HG03103 (cell line): ENCODE results near the gene ROBO2.

Source experiments
- ATAC-seq: cut with Tn5 transposase; IDR thresholded peaks from one replicate; pipeline ENCODE4 v1.9.1; 2021; ENCODE audit warnings: low read depth; ENCODE audit not compliant: unreplicated experiment

The ROBO2 gene

DNA sequence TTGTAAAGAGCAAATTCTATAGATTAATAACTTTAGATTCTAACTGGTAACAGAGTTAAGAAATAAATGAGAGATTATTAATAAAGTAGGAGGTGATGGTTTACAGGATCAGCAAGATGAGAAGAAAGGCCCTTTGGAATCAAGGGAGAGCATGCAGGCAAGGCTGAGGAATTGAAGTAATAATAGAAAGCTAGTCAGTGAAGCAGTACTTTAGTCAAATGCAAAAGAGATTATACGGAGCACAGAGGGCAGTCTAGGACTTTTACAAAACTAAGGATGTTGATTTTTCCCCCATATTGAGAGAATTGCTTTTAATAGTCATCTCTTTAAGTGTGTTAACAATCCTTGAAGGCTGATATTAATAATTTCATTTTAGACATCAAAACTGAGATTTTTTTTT, 146.4 kb downstream of the ROBO2 start:
- no peak for ATAC-seq

DNA sequence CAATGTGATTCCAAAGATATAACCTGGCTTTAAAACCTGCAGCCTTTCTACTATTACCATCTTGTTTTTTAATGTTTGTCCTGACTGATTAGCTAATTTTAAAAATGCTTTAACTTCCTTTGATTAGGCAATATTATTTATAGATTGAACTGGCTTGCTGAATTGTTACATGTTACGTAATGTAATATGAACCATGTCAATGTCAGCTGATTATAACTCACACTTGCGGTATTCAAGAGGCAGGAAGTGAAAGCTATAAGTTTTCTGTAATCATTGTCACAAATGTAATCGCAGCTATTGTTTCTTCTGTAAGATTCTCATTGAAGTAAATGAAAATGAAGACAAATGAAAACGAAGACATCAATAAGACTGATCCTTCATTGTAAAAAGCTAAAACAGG, 146.8 kb downstream of the ROBO2 start:
- ATAC-seq = no peak

DNA sequence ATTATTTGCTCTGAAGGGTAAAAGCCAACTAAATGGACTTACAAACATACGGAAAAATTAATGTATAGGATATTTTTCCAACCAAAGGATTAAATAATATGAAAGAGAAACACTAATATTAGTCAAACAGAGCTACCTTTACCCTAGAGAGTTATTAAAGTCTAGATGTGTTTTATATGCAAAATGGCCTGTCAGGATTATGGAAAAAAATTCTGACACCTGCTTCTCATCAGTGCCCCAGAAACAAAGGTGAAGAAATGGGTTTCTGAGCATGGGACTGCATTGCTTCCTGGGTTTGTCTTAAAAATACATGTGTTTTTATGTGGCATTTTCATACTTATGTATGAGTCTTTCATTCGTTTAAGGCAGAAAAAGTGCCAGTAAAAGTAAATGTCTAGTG, 148.3 kb downstream of the ROBO2 start:
- ATAC-seq = no peak

DNA sequence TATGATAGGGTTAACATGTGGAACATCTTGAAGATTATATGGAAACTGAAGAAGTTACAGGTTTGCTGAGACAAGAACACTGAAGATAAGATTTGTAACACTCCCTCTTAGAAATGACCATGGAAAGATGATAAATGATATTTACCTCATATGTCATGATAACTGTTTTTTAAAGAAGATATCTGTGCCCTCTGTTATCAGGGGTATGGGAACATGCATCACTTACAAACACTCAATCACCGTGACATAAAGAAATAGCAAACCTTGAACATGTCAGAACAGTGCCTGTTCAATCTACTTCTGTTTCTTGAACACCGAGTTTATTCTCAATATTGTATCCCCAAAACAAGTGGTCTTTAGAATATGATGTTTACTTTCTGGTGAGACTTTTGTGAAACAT, 149.4 kb downstream of the ROBO2 start:
- no peak for ATAC-seq

DNA sequence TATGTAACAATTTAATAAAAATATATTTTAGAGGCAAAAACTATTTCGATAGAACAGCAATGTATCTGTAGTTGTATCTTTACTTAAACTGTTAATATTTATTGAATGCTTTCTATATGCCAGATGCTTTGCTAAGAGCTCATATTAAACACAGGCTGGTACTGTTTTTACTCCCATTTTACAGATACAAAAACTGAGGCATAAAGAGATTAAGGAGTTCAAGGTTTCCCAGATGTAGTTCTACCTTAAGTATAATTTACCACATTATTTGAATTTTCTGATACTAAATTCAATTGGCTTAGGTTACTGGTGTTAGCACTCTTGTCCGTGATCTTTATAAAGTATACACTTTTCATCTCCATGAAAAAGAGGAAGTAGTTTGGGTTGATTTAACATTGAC, 149.8 kb downstream of the ROBO2 start:
- ATAC-seq = no peak

DNA sequence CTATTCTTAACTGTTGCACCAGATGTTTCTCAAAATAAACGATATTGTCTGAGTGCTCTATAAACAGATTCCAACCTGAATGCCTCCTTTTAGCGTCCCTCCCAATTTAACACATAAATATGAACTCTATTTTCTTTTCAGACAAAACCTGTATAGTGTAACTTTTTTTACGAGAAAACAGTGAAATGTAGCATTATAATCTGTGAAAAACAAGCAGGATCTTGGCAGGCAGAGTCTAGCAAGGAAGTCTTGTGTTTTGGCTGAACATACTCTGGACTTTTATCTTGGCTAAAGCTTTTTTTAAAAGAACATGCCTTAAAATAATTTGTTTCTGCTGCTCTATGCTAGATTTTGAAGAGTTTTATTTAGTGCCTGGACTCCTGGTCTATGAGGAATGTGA, 150.5 kb downstream of the ROBO2 start:
- no peak for ATAC-seq

DNA sequence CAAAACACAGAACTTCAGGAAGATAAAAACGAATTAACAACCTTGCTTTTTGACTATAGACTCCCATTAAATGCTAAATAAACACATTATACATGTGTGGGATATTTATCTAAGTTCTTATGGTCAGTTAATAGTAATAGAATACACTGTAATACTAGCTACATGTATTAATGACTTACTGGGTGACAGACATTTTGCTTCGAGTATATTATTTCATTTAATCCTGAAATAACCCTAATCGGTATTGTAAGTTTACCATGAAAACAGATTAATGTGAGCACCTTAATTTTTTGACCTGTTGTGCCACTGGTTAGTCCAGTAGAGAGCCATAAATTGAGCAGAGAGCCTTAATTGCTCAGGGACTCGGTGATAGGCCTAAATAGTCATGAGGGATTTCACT, 151.1 kb downstream of the ROBO2 start:
- ATAC-seq = no peak

DNA sequence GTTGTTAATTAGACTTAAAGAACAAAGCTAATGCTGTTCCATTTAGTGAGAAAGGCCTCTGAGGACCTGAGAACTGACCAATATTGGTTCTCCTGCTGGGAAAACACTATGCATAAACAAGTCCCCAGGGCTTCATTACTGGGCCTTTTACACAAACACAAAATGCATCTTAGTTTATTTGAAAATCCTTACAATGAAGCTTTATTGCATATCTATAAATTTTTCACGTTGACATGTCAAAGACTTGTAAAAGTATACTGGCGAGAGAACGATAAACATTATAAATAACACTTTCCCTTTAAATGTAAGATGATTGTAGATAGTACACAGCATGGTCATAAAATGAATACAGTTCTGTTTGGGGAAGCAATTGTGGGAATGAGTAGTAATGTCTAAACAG, 151.7 kb downstream of the ROBO2 start:
- no peak for ATAC-seq

DNA sequence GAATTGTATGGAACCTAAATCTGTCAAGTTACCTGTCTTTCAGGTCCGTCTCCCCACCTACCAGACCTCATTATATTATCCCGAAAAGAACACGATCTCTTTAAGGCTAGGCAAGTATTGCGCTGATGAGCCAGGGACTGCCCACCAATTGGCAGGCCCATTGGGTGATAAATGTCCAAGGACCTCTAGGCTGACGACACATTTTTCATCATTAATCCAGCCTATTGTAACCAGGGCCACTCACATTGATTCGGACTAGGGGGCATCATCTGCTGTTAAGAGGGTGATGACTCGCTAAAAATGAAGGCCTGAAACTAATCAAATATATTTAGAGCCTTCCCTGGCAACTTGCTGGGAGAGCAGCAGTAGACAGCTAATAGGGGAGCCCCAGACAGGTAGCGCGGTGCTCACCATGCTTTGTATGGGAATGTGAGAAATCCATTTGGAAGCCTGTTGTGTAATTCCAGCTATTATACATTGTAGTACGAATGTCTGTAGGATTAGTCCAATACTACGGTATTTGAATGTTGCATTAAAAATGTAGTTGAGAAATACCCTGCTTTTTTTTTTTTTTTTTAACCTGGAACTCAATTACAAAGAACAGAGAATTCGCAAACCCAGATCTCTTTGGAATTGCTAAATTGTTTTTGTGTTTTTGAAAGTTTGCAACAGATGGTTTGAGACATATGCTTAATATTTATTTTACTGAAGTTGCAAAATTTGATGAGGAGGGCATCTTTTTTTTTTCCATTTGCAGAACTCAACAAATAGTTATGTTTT, 156.1 kb downstream of the ROBO2 start:
- ATAC-seq = no peak

DNA sequence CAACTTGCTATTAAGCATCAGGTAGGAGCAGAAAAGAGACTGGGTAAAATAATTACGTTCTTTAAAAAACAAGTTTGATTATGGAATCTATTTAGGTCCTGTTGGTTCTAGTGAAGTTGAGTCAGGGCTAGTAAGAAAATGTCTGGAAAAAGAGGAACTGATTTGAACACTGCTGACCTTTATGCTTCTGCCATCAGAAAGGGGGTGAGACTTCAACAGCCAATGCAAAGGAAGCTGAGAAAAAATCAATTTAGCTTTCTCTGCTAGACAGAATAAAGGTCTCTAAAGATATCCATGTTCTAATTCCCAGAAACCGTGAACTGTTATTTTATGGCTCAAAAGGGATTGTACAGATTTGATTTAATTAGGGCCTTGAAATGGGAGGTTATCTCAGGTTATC, 157.5 kb downstream of the ROBO2 start:
- ATAC-seq = no peak

DNA sequence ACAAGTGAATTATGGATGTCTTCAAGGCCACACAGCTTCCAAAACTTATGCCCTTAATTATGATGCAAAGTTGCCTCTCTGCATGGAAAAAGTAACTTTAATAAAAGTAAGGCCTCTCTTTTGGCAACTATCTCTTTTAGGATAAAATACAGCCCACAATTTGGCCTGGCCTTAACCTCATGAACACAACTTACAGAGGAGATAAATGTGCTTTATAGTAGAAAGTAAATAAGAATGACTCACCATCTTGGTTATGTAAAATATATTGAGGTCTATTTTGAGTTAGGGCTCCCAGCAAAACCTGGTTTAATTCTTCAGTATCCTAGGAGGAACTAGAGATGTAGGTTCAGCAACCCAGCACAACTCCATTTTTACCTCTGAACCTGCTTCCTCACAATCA, 164.0 kb downstream of the ROBO2 start:
- ATAC-seq = no peak

DNA sequence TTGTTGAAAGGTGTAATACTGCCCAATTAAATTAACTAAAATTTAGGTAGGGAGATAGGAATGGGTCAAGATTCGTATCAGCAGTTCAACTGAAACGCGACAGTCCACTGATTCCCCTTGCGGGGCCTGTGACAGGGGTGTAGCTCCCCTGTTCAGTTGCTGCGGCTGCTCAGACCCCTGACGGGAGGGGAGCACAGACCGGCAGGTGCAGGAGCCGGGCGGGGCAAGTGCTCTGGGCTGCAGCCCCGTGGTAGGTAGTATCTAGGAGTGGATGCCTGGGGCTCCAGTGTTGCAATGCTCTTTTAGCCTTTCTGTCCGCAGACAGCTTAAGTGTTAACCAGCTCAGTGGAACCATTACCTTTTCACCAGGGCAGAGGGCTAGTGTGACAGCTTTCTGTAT, 164.9 kb downstream of the ROBO2 start:
- ATAC-seq = no peak

DNA sequence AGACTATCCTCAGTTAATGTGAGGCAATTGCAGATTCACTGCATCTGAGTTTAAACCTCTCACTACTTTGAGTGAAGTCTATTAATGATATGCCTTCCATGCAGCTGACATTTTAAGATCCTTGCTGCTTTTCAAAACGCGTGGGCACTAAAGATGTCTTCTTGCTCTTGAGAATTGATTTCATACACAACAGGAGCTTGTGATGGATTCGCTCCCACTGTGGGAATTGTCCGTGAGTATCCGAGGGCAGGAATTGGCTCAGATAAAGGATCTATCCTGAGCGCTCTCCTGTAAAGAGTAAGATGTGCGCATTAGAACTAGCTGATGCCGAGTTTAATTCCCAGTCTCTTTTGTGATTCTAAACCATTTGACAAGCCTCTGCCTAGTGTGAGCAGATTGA, 167.9 kb downstream of the ROBO2 start:
- ATAC-seq = no peak

DNA sequence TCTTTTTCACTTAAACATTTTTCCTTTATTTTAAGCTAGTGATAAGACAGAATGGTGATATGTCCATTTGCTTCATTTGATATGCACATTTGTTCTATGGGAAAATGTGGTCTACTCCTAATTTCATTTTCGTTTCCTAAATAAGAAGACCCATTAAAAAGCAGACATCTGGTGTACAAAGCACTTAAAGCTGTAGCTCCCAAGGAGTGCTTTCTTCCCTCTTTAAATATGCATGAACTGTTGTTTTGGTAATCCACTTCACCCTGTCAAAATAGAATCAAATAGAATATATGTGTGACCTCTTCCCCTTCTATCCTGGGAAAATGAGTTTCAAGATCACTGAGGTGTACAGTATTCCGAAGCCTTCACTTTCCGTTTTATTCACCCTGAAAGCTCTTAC, 182.8 kb downstream of the ROBO2 start:
- no peak for ATAC-seq

DNA sequence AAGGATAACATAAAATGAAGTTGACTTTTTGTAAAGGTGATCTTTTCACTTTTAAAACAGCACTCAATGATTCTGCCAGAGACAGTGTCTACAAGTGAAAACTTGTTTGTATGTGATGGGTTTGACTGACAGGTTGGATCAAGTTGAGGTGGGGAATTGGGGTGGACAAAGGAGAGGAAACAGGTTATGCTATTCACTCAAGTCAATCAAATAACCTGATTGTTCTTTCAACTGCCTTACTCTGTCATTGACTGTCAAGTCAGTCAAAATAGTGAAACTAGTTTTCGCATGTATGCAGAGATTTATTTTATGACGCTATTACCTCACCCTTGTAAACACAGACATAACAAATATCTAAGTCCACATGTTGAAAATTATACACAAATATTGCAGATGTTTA, 187.7 kb downstream of the ROBO2 start:
- no peak for ATAC-seq

DNA sequence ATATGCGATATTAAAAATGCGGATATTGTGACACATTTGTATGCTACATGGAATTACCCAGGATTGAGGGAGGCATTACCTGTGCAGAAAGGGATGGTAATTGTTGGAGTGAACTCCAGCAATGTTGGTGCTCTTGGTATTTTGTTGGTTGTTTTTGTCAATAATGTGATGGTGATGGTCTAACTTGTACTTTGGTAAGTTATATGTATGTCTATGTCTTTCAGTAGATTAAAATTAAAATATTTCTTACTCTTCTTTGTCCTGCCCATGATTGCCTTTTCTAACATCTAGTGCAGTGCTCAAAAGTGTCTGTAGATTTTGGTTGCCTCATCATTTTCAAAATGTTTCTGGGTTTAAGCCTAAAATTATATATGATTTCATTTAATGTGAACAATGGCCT, 192.7 kb downstream of the ROBO2 start:
- no peak for ATAC-seq

DNA sequence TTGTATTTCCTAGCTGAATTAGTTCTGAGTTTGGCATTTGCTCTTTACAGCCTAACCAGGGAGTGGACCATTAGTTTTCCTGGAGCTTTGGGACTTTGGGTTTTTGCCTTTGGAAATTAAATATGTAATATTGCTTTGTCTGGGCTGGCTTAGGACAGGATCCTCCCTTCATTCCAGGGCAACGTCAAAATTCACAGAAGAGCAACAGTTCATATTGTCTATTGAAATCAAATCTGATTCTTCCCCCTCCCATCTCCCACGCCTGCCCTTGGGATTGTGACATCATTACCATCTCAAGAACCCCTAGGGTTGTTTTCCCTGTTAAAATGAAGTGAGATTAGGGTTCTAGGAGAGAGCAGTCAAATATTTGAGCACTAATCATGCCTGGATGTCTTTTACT, 194.1 kb downstream of the ROBO2 start:
- no peak for ATAC-seq

DNA sequence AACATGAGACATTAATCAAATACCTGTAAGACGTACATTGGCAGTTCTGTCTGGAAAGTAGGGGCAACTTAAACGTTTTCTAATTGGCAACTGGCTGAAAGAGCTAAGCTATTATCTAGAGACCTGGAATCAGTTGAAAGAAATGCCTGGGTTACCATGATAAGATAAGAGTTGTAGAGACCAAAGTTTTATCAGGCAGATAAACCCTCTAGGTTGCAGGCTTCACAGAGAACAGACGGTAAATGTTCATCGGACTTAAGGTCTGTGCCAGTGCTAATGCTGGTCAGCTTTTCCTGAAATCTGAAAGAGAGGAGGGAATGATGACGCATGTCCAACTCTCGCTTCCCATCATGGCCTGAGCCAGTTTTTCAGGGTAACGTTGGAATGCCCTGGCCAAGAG, 196.2 kb downstream of the ROBO2 start:
- no peak for ATAC-seq

DNA sequence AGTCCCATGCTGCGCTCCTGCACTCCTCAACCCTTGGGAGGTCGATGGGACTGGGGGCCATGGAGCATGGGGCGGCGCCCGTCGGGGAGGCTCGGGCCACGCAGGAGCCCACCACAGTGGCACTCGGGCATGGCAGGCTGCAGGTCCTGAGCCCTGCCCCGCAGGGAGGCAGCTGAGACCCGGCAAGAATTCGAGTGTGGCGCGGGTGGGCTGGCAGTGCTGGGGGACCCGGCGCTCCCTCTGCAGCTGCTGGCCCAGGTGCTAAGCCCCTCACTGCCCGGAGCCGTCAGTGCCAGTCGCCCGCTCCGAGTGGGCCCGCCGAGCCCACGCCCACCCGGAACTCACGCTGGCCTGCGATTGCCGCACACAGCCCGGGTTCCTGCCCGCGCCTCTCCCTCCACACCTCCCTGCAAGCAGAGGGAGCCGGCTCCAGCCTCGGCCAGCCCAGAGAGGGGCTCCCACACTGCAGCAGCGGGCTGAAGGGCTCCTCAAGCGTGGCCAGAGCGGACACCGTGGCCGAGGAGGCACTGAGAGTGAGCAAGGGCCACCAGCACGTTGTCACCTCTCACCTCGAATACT, 200.3 kb downstream of the ROBO2 start:
- ATAC-seq = no peak

DNA sequence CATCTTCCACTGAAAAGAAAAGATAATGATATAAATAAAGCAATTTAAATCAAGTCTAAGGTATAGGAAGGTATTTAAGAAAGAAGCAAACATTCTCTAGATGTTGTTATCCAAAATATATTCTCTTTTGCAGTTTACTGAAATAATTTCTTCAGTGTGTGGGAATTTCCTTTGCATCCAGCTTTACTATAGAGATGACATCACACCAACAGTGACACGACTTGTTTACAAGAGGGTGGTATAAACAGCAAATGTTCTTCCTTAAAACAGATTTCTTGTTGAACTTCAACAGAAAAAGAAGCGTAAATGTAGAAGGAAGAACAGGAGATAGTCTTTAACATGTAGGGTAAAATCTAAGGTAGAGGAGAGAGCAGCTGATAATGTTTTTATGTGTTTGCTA, 202.5 kb downstream of the ROBO2 start:
- ATAC-seq = no peak

DNA sequence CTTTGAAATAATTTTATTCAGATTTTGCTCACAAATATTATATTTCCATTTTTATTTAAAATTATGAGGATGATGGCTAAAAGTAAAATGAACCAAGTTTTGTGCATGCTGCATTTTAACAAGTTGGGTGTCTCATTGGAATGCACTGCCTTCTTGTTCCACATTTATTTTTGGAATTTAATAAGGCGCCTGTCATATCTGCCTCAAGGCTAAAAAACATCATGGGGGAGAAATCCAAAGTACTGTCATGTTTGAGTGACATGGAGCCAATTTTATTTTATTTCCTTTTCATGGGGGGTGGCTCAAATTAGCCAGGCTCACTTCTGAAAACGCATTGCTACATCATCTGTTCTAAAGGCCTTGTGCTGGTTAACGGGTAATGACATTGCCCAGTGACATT, 205.1 kb downstream of the ROBO2 start:
- ATAC-seq = no peak

DNA sequence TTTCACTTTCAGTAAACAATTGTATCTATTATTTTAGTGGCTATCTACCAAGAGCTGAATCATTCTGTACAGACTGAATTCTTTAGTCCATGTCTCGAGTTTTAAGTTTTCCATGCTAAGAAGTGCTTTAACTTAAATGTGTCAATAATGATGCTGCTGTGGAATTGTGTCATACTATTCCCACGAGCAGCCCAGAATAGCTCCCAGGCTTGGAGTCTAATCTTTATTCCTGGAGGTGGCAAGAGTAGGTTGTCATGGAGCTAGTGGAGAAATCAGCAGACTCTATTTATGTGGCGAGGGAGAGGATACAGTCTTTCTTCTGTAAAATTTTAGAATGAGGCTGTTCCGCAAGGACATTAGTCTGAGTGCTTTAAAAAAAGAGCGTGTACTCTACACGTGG, 207.2 kb downstream of the ROBO2 start:
- ATAC-seq = no peak

DNA sequence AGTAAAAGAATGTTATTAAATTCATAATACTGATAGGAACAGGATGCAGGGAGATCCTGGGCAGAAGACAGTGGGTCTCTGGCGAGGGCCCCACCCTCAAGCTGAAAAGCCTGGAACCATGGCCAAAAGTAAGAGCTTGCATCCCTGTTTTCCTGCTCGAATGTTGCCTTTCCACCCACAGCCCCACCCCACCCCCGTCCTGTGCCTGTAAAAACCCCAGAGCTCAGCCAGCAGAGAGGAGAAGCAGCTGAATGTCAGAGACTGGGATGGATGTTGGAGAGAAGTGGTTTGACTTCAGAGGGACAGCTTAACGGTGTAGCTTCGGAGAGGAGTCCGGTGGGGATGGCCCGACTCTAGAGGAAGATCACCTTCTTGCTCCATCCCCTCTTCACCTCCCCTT, 207.9 kb downstream of the ROBO2 start:
- ATAC-seq = no peak
